T follicular helper cell (primary cell): ENCODE results near the gene PIK3IP1.
A peak's percentile ranks its signal among the peaks of the same experiment; 100 is the strongest.
"Not testable (repeated sequence)": the region's sequence is repeated elsewhere in the genome, so short reads cannot be mapped to it uniquely, and the experiment has no call there.

Experiments used
- DNase-seq: peaks from one replicate; pipeline ENCODE4 v3.0.0-alpha.2; 2020; ENCODE audit warnings: low read depth
- total RNA-seq, 2 experiments: gene quantifications; one replicate each; lab custom pipeline; 2026; lab: John Stamatoyannopoulos, UW

The PIK3IP1 gene, protein sequence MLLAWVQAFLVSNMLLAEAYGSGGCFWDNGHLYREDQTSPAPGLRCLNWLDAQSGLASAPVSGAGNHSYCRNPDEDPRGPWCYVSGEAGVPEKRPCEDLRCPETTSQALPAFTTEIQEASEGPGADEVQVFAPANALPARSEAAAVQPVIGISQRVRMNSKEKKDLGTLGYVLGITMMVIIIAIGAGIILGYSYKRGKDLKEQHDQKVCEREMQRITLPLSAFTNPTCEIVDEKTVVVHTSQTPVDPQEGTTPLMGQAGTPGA
- total RNA-seq: 52.9 to 556 reads per million in 2 experiments

DNA sequence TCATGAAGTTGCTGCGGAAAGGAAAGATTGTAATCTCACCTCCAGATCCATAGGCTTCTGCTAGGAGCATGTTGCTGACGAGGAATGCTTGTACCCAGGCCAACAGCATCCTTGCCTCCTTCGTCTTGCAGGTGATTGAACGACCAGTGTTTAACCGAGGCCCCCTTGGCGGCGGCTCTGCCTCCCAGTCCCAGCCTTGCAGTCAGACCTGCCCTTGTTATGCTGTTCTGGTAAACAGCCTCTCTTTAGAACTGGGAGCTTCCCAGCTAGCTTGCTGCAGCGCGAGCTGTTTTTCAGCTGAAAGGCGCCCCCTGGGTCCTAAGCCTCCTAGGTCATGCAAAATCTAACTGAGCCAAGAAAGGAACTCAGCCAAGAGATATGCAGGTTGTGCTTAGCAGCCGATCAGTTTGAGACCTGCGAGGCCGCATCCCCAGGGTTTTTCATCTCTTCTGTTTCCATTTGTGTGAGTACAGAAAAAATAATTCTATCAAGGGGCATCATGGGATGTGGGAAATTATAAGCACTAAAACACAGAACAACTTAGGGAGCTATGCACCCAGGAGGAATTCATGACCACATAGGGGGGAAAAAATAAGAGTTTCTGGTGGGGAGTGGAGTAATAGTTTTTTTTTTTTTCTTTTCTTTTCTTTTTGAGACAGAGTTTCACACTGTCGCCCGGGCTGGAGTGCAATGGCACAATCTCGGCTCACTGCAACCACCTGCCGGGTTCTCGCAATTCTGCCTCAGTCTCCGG, at the start of gene PIK3IP1:
Gene PIK3IP1, minus strand, starts transcription at position 253 of the 754 bp plus-strand sequence. Its CDS starts 144 bp downstream, at position 109.
- peak; percentile 82 for DNase-seq

DNA sequence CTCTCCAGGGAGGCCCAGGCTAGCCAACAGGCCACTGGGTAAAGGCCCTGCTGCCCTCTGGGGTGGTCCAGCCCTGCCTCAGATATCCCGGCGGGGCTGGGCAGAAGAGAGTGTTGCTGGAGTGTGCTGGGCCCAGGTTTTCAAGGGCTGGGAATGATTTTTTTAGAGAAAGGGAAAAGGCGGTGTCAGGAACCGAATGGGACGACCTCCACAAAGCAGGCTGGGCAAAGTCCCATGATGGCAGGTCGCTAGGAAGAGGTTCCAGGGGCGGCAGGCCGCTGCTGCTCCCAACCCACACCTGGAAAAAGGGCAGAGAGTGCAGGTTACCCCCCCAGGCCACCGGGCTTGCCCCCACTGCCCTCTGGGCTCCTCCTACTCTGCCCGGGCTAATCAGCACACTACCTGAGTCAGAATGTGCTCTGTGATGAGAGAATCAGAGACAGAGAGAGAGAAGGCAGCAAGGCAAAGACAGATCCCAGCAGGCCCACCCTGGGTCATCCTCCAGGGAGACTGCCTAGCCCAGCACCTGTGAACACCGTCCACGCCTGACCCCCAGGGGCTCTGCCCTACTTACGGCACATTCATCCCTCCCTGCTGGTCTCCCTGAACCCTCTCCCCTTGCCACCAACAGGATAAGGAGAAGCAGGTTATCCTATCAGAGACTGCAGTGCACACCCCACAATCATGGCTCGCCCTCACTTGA, 49.2 kb upstream of the PIK3IP1 start:
- DNase-seq: no peak

- DNase-seq: no peak
Measured at GRCh38 chr22:31340765-31341247, 48.5 kb upstream of the PIK3IP1 start.

DNA sequence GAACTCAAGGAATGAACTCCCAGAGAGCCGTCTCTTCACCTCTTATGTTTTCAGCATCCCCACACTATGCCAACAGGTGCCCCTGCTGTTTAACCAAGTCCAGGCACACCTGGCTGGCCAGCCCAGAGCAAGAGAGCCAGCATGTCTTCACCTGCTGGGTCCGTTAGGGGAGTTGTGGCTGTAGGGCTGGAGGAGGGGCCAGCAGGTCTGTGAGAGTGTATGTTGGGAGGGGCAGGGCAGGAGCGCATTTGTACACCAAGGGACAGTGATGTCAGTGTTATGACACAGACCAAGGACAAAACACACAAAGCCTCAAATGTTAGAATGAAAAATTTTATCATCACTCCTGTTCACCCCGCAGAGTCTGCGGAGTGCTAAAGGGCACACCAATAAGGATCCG, 48.1 kb upstream of the PIK3IP1 start:
- no peak for DNase-seq

GRCh38 chr22:31339148-31339832, 47.0 kb upstream of the PIK3IP1 start:
- no peak for DNase-seq

GRCh38 chr22:31337178-31337577, 44.9 kb upstream of the PIK3IP1 start:
- no peak for DNase-seq

DNA sequence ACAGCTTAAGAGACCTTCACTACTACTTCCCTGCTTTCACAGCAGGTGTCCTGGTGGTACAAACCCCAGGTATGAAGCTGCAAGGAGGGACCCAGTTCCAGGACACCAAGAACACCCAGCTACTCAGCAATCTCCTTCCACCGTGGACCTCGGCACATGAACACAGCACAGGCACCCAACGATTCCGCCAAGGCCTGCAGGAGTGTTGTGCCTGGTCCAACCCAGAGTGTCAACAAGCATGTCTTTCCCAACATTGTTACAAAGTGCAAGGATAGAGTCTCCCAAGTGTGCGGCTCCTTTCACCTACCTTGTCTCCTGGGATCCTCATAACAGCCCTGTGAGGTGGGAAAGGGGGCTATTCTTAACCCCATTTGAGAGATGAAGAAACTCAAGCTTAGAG, 42.0 kb upstream of the PIK3IP1 start:
- DNase-seq: no peak

DNA sequence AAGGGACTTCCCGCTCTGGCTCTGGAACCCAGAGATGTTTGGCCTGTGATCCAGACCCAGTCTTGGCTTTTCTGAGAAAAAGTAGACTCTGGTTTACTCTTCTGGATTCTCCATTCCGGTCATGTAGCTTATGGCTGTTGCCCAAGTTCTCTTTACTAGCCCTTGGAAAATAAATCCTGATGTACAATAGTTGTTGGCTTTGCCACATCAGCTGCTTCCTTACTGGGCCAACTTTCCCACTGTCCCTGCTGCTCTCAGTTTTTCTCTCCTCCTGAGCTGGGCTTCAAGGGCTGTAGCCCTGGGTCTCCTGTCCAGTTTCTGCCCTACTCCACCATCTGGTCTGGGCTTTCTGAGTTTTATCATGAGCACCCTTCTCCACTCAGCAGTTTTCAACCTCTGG, 41.4 kb upstream of the PIK3IP1 start:
- DNase-seq: no peak

DNA sequence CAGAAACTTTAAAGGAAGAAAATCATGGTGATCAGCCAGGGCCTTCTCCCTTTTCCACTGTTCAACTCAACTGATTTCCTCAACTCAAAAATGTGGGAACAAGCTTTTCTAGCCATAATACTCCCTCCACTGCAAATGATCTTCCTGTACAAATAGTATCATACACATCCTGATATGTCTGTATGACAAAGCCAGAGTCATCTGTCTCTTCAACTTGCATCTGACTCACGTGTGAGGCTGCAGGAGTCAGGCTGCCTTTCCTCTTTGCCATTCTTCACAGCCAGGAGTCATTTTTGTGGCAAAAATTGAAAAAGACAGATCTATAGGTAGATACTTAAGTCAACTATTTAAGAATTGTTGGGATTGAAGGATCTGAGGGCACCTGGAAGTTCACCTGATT, 40.6 kb upstream of the PIK3IP1 start:
- DNase-seq: no peak

DNA sequence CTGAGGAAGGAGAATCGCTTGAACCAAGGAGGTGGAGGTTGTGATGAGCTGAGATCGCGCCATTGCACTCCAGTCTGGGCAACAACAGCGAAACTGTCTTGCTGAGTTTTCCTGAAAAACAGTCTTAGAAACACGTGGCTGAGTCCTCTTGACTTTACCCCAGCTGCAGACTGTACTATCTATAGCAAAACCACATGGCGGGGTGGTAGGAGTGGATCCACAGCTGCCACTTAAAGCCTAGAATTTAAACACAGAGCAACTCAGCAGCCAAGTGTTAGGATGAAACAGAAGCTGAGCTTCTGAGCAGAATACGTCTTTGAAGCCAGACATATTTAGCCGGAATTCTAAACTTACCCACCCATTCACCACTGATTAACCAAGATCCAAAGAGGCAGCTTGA, 39.7 kb upstream of the PIK3IP1 start:
- no peak for DNase-seq

- DNase-seq: no peak
Measured at GRCh38 chr22:31329453-31330215, 37.3 kb upstream of the PIK3IP1 start.

- DNase-seq: no peak
Measured at GRCh38 chr22:31329029-31329428, 36.7 kb upstream of the PIK3IP1 start.

DNA sequence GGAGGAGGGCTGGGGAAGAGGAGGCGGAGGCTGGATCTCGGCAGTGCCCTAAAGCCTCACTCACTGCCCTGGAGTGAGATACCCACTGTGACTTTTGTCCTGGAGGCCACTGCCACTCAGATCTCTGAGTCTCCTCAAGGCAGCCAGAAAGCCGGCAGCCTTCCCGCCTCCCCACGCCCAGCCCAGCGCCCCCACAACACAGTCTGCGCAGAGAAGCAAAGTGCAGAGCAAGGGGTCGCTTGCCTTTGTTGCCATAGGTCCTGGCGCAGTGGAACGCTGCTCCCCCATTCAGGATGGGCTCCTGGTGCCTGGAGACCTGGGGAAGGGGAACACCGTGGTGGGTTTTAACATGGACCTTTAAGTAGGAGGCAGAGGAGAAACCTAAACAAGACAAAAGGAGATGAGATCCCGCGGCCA, 36.3 kb upstream of the PIK3IP1 start:
- DNase-seq: no peak

- DNase-seq: no peak
Measured at GRCh38 chr22:31327806-31328543, 35.7 kb upstream of the PIK3IP1 start.

DNA sequence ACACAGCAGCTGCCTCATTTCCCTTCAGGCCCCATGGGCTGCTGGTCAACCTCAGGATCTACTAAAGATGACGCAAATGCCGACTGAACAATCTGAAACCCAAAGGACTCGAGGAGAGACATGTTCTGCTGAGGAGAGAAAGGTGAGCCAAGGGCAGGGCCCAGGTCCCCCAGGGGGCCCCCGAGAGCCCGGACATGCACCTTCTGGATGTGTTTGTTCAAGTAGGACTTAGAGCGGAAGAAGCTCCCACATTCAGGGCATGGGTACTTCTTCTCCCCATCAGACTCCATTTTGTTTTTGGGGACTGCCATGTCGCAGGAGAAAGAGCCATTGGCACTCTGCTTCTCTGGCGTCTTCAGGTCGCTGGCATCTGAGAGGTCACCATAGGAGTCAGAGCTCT, 34.6 kb upstream of the PIK3IP1 start:
- no peak for DNase-seq

- DNase-seq: no peak
Measured at GRCh38 chr22:31323578-31324550, 31.6 kb upstream of the PIK3IP1 start.

- DNase-seq: no peak
Measured at GRCh38 chr22:31321421-31321820, 29.1 kb upstream of the PIK3IP1 start.

GRCh38 chr22:31314220-31314619, 21.9 kb upstream of the PIK3IP1 start:
- DNase-seq: not testable (repeated sequence)
